Caco-2 (cell line): ENCODE results near the gene MOB2. TPM values are rescaled to one million over a fixed set of nuclear protein-coding genes. Genes with fewer than 3 reads are reported as not detected.

ENCODE experiments used
- BruUV-seq: library from RNA; stranded (reverse); fragments of 400-500 nt; replicated peaks from 2 replicates; lab custom pipeline; 2021; lab: Mats Ljungman, UMichigan
- CTCF ChIA-PET: fragments of 300-600 bp; sonication (Branson Sonifier 250); formaldehyde crosslinking; loops from one replicate; lab custom pipeline; 2022; ENCODE audit warnings: antibody characterized with exemption; lab: Charles Lee
- POLR2A ChIA-PET: fragments of 300-600 bp; sonication (Branson Sonifier 250); formaldehyde crosslinking; loops from one replicate; lab custom pipeline; 2022; ENCODE audit warnings: antibody characterized with exemption; lab: Charles Lee
- DNase-seq, 2 experiments: peaks; one replicate each; pipeline versions ENCODE4 v3.0.0 to v3.0.0-alpha.2; 2020 to 2022
- H3K27me3 ChIP-seq: replicated peaks from 2 replicates; pipeline ENCODE4 v1.6.0; 2011; ENCODE audit warnings: low read length; ENCODE audit not compliant: control insufficient read depth, insufficient read depth
- H3K36me3 ChIP-seq: 2 replicates; pipeline ENCODE4 v1.5.1; 2011; ENCODE audit warnings: low read length; ENCODE audit not compliant: control insufficient read depth, insufficient read depth
- H3K4me1 ChIP-seq: fragments of 250-450 bp; sonication (Bioruptor Pico); 2 replicates; pipeline ENCODE4 v1.5.1; 2020; ENCODE audit warnings: mild to moderate bottlenecking
- H3K4me3 ChIP-seq: 2 replicates; pipeline ENCODE4 v1.5.1; 2011; ENCODE audit warnings: low read depth, mild to moderate bottlenecking, control low read depth, low read length
- H3K9me3 ChIP-seq: fragments of 250-450 bp; sonication (Bioruptor Pico); 2 replicates; pipeline ENCODE4 v1.5.1; 2020; ENCODE audit warnings: mild to moderate bottlenecking, moderate library complexity
- H3K27ac Mint-ChIP-seq: one replicate; pipeline ENCODE4 v1.8.0; 2022; ENCODE audit warnings: mixed read lengths; ENCODE audit not compliant: unreplicated experiment
- H3K27me3 Mint-ChIP-seq: one replicate; pipeline ENCODE4 v1.8.0; 2022; ENCODE audit warnings: mixed read lengths; ENCODE audit not compliant: insufficient read depth, unreplicated experiment
- H3K36me3 Mint-ChIP-seq: one replicate; pipeline ENCODE4 v1.8.0; 2022; ENCODE audit warnings: mild to moderate bottlenecking, mixed read lengths; ENCODE audit not compliant: insufficient read depth, unreplicated experiment
- H3K4me1 Mint-ChIP-seq: one replicate; pipeline ENCODE4 v1.8.0; 2022; ENCODE audit warnings: low read depth, mixed read lengths; ENCODE audit not compliant: unreplicated experiment
- H3K4me3 Mint-ChIP-seq: one replicate; pipeline ENCODE4 v1.8.0; 2022; ENCODE audit warnings: mild to moderate bottlenecking, moderate library complexity, mixed read lengths; ENCODE audit not compliant: unreplicated experiment
- H3K9me3 Mint-ChIP-seq: one replicate; pipeline ENCODE4 v1.8.0; 2022; ENCODE audit warnings: mixed read lengths; ENCODE audit not compliant: unreplicated experiment
- intact Hi-C: fragments of 100-400 bp; cut with micrococcal nuclease; formaldehyde crosslinking; loops from one replicate; pipeline ENCODE4 v1.10.0; 2022; ENCODE audit not compliant: unreplicated experiment
- total RNA-seq: library from RNA; stranded (reverse); gene quantifications from 2 replicates; pipeline ENCODE4 v1.2.3, GENCODE V29; 2022
- TF ChIP-seq, protein P1 (sequence below), 2 experiments: fragments of 200-600 bp in 1 of 2; IDR thresholded peaks; 1 replicate in 1 of 2; 2 replicates in 1 of 2; pipeline versions ENCODE4 v1.5.1 to v1.8.0; 2011 to 2022; ENCODE audit warnings: antibody characterized with exemption in 1 of 2, control low read depth in 1 of 2, inconsistent platforms in 1 of 2, low read depth in 1 of 2, low read length in 1 of 2, mild to moderate bottlenecking in 1 of 2, moderate library complexity in 1 of 2; ENCODE audit not compliant: insufficient read depth in 1 of 2, severe bottlenecking in 1 of 2, unreplicated experiment in 1 of 2

MOB2 gene
- total RNA-seq, 1 experiment from 2014 or later: 32.7 TPM

GRCh38 chr11:1460396-1460985 lies 26.1 kb downstream of the MOB2 start:
- Histone ChIP-seq H3K9me3 (no peaks in the 10 kb centered on the region), H3K27me3 (no peaks in the 10 kb centered on the region), H3K4me1 (no peaks in the 10 kb centered on the region), H3K4me3 (no peak overlapping the region), H3K36me3 (no peaks in the 10 kb centered on the region)
- Mint-ChIP-seq H3K27ac (no peak overlapping the region), H3K9me3 (no peaks in the 10 kb centered on the region), H3K27me3 (no peaks in the 10 kb centered on the region), H3K4me3 (no peak overlapping the region), H3K4me1 (no peaks in the 10 kb centered on the region), H3K36me3 (peaks cover 40% of the 10 kb centered on the region)
- BruUV-seq: no TSS peak
- ChIA-PET CTCF (no interaction called here), POLR2A (no interaction called here)
- intact Hi-C loops: no loop called here
- no peak for DNase-seq
- TF ChIP-seq, protein P1, sequence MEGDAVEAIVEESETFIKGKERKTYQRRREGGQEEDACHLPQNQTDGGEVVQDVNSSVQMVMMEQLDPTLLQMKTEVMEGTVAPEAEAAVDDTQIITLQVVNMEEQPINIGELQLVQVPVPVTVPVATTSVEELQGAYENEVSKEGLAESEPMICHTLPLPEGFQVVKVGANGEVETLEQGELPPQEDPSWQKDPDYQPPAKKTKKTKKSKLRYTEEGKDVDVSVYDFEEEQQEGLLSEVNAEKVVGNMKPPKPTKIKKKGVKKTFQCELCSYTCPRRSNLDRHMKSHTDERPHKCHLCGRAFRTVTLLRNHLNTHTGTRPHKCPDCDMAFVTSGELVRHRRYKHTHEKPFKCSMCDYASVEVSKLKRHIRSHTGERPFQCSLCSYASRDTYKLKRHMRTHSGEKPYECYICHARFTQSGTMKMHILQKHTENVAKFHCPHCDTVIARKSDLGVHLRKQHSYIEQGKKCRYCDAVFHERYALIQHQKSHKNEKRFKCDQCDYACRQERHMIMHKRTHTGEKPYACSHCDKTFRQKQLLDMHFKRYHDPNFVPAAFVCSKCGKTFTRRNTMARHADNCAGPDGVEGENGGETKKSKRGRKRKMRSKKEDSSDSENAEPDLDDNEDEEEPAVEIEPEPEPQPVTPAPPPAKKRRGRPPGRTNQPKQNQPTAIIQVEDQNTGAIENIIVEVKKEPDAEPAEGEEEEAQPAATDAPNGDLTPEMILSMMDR (IDR thresholded peaks at IDR 0.05; ENCODE audit: insufficient read depth in 1 of 2, low read depth in 1 of 2, low read length in 1 of 2, severe bottlenecking in 1 of 2, unreplicated experiment in 1 of 2): no peak

- H3K27ac Mint-ChIP-seq: no peak overlapping the region
- no peaks in the 10 kb centered on the region for H3K9me3 Mint-ChIP-seq
- Histone ChIP-seq H3K4me1 (no peaks in the 10 kb centered on the region), H3K36me3 (no peaks in the 10 kb centered on the region), H3K4me3 (no peak overlapping the region), H3K27me3 (no peaks in the 10 kb centered on the region), H3K9me3 (no peaks in the 10 kb centered on the region)
- peaks cover 34% of the 10 kb centered on the region for H3K36me3 Mint-ChIP-seq
- POLR2A ChIA-PET: no interaction called here
- intact Hi-C loops: no loop called here
- H3K4me3 Mint-ChIP-seq: no peak overlapping the region
- TF ChIP-seq, protein P1 (IDR thresholded peaks at IDR 0.05; ENCODE audit: insufficient read depth in 1 of 2, low read depth in 1 of 2, low read length in 1 of 2, severe bottlenecking in 1 of 2, unreplicated experiment in 1 of 2): no peak
- CTCF ChIA-PET: interaction anchor here (0.6 kb wide), 1 partner anchor 193 kb away, joined by 4 read pairs; no protein-coding TSS in a partner anchor
- BruUV-seq: no TSS peak
- no peaks in the 10 kb centered on the region for H3K4me1 Mint-ChIP-seq
- DNase-seq: no peak
- no peaks in the 10 kb centered on the region for H3K27me3 Mint-ChIP-seq
These were observed 26.7 kb downstream of the MOB2 start for GRCh38 chr11:1459764-1460395.

DNA sequence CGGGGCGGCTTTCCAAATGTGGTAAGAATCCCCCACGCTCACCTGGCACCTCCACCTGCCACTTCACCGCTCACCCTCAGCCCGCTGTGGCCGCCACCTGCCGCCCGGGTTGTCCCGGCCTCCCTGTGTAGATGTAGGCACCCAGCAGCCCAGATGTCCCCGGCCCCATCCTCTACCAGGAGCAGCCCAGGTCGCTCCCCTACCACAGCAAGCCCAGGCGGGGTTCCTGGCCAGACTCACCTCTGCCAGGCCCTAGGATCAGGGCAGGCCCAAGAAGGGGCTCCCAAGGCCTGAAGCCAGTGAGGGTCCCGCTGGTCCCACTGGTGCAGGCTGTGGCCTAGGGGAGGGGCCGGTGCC lies 27.4 kb downstream of the MOB2 start:
- H3K4me3 ChIP-seq: no peak overlapping the region
- Mint-ChIP-seq H3K9me3 (no peaks in the 10 kb centered on the region), H3K27ac (peak overlapping the region; percentile 19), H3K36me3 (peaks cover 32% of the 10 kb centered on the region), H3K4me3 (no peak overlapping the region), H3K4me1 (no peaks in the 10 kb centered on the region), H3K27me3 (no peaks in the 10 kb centered on the region)
- ChIA-PET POLR2A (no interaction called here), CTCF (no interaction called here)
- H3K27me3 ChIP-seq: no peaks in the 10 kb centered on the region
- no peaks in the 10 kb centered on the region for H3K36me3 ChIP-seq
- intact Hi-C loops: no loop called here
- DNase-seq: no peak
- no peaks in the 10 kb centered on the region for H3K9me3 ChIP-seq
- TF ChIP-seq, protein P1 (IDR thresholded peaks at IDR 0.05; ENCODE audit: insufficient read depth in 1 of 2, low read depth in 1 of 2, low read length in 1 of 2, severe bottlenecking in 1 of 2, unreplicated experiment in 1 of 2): no peak
- H3K4me1 ChIP-seq: no peaks in the 10 kb centered on the region
- no TSS peak for BruUV-seq
